ENCODE results near the gene INSYN2B.
"Not testable (repeated sequence)": the region's sequence is repeated elsewhere in the genome, so short reads cannot be mapped to it uniquely, and the experiment has no call there.

Gene INSYN2B

GRCh38 chr5:169837686-169838085, 142.6 kb downstream of the INSYN2B start:
- no peak overlapping the region for H3K4me2 ChIP-seq (ENCODE audit: low read length)
- no peak overlapping the region for H3K27ac ChIP-seq (ENCODE audit: low read length)

GRCh38 chr5:169836835-169837536, 143.3 kb downstream of the INSYN2B start:
- H2AFZ ChIP-seq (ENCODE audit: low read depth, low read length), result no peak overlapping the region
- no peaks in the 10 kb centered on the region for H3K79me2 ChIP-seq (ENCODE audit: low read length)
- no peak overlapping the region for H3K27ac ChIP-seq (ENCODE audit: low read length)
- peaks cover 25% of the 10 kb centered on the region for H4K20me1 ChIP-seq (ENCODE audit: insufficient read depth, low read length)
- TF ChIP-seq, protein P1, sequence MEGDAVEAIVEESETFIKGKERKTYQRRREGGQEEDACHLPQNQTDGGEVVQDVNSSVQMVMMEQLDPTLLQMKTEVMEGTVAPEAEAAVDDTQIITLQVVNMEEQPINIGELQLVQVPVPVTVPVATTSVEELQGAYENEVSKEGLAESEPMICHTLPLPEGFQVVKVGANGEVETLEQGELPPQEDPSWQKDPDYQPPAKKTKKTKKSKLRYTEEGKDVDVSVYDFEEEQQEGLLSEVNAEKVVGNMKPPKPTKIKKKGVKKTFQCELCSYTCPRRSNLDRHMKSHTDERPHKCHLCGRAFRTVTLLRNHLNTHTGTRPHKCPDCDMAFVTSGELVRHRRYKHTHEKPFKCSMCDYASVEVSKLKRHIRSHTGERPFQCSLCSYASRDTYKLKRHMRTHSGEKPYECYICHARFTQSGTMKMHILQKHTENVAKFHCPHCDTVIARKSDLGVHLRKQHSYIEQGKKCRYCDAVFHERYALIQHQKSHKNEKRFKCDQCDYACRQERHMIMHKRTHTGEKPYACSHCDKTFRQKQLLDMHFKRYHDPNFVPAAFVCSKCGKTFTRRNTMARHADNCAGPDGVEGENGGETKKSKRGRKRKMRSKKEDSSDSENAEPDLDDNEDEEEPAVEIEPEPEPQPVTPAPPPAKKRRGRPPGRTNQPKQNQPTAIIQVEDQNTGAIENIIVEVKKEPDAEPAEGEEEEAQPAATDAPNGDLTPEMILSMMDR (IDR thresholded peaks at IDR 0.05; ENCODE audit: low read depth, low read length), result no peak
- TF ChIP-seq EZH2phosphoT487 (IDR thresholded peaks at IDR 0.05; ENCODE audit: low read depth), result no peak
- H3K9me3 ChIP-seq (ENCODE audit: insufficient read depth, low read length), result no peaks in the 10 kb centered on the region
- H3K27me3 ChIP-seq (ENCODE audit: low read depth, low read length), result no peaks in the 10 kb centered on the region
- H3K4me3 ChIP-seq (ENCODE audit: low read length), result no peak overlapping the region
- H3K36me3 ChIP-seq (replicated peaks; ENCODE audit: low read depth, low read length), result peaks cover 35% of the 10 kb centered on the region
- H3K4me2 ChIP-seq (ENCODE audit: low read length), result no peak overlapping the region
- no peak overlapping the region for H3K9ac ChIP-seq (ENCODE audit: low read length)
- peaks cover 12% of the 10 kb centered on the region for H3K4me1 ChIP-seq (ENCODE audit: low read length)

More at GRCh38 chr5:169837686-169838085, 142.6 kb downstream of the INSYN2B start:
- Histone ChIP-seq H3K4me3 (ENCODE audit: low read length) (no peak overlapping the region), H3K36me3 (replicated peaks; ENCODE audit: low read depth, low read length) (peaks cover 32% of the 10 kb centered on the region), H3K9me3 (ENCODE audit: insufficient read depth, low read length) (no peaks in the 10 kb centered on the region), H4K20me1 (ENCODE audit: insufficient read depth, low read length) (peaks cover 20% of the 10 kb centered on the region), H3K9ac (ENCODE audit: low read length) (no peak overlapping the region), H3K79me2 (ENCODE audit: low read length) (no peaks in the 10 kb centered on the region), H3K27me3 (ENCODE audit: low read depth, low read length) (no peaks in the 10 kb centered on the region), H3K4me1 (ENCODE audit: low read length) (peaks cover 12% of the 10 kb centered on the region), H2AFZ (ENCODE audit: low read depth, low read length) (no peak overlapping the region)
- TF ChIP-seq, protein P1 (IDR thresholded peaks at IDR 0.05; ENCODE audit: low read depth, low read length), result no peak
- TF ChIP-seq EZH2phosphoT487 (IDR thresholded peaks at IDR 0.05; ENCODE audit: low read depth), result no peak

GRCh38 chr5:169834540-169834939, 145.8 kb downstream of the INSYN2B start:
- not testable (repeated sequence) for H3K9me3 ChIP-seq (ENCODE audit: insufficient read depth, low read length); H3K4me2 ChIP-seq (ENCODE audit: low read length); H3K27ac ChIP-seq (ENCODE audit: low read length); H3K9ac ChIP-seq (ENCODE audit: low read length); H3K79me2 ChIP-seq (ENCODE audit: low read length); H3K4me3 ChIP-seq (ENCODE audit: low read length); H3K27me3 ChIP-seq (ENCODE audit: low read depth, low read length); H2AFZ ChIP-seq (ENCODE audit: low read depth, low read length)
- peaks cover 24% of the 10 kb centered on the region for H4K20me1 ChIP-seq (ENCODE audit: insufficient read depth, low read length)
- H3K36me3 ChIP-seq (replicated peaks; ENCODE audit: low read depth, low read length), result peaks cover 20% of the 10 kb centered on the region
- peaks cover 12% of the 10 kb centered on the region for H3K4me1 ChIP-seq (ENCODE audit: low read length)

GRCh38 chr5:169833681-169834292, 146.5 kb downstream of the INSYN2B start:
- Histone ChIP-seq H3K36me3 (replicated peaks; ENCODE audit: low read depth, low read length) (peaks cover 22% of the 10 kb centered on the region), H4K20me1 (ENCODE audit: insufficient read depth, low read length) (peaks cover 18% of the 10 kb centered on the region)
- H3K27me3 ChIP-seq (ENCODE audit: low read depth, low read length); H3K4me2 ChIP-seq (ENCODE audit: low read length); H3K79me2 ChIP-seq (ENCODE audit: low read length); H2AFZ ChIP-seq (ENCODE audit: low read depth, low read length); H3K27ac ChIP-seq (ENCODE audit: low read length); H3K9me3 ChIP-seq (ENCODE audit: insufficient read depth, low read length); H3K9ac ChIP-seq (ENCODE audit: low read length); H3K4me1 ChIP-seq (ENCODE audit: low read length); H3K4me3 ChIP-seq (ENCODE audit: low read length): not testable (repeated sequence)

GRCh38 chr5:169832845-169833244, 147.4 kb downstream of the INSYN2B start:
- no peak overlapping the region for H3K4me2 ChIP-seq (ENCODE audit: low read length)

More at GRCh38 chr5:169832845-169833244, 147.4 kb downstream of the INSYN2B start:
- H4K20me1 ChIP-seq (ENCODE audit: insufficient read depth, low read length), result peaks cover 11% of the 10 kb centered on the region
- H3K9ac ChIP-seq (ENCODE audit: low read length), result no peak overlapping the region
- H3K27ac ChIP-seq (ENCODE audit: low read length), result no peak overlapping the region
- H3K27me3 ChIP-seq (ENCODE audit: low read depth, low read length), result no peaks in the 10 kb centered on the region
- no peak overlapping the region for H3K4me3 ChIP-seq (ENCODE audit: low read length)
- no peak for TF ChIP-seq EZH2phosphoT487 (IDR thresholded peaks at IDR 0.05; ENCODE audit: low read depth)
- TF ChIP-seq, protein P1 (IDR thresholded peaks at IDR 0.05; ENCODE audit: low read depth, low read length), result no peak
- no peaks in the 10 kb centered on the region for H3K79me2 ChIP-seq (ENCODE audit: low read length)
- peaks cover 22% of the 10 kb centered on the region for H3K36me3 ChIP-seq (replicated peaks; ENCODE audit: low read depth, low read length)
- H3K9me3 ChIP-seq (ENCODE audit: insufficient read depth, low read length), result no peaks in the 10 kb centered on the region
- no peaks in the 10 kb centered on the region; the same call in 1 of the 2 replicates for H3K4me1 ChIP-seq (ENCODE audit: low read length)
- no peak overlapping the region for H2AFZ ChIP-seq (ENCODE audit: low read depth, low read length)
